ENCODE results near the gene SH3PXD2A.
"Not testable (repeated sequence)": the region's sequence is repeated elsewhere in the genome, so short reads cannot be mapped to it uniquely, and the experiment has no call there.

SH3PXD2A gene

GRCh38 chr10:103636492-103636891 is 218.9 kb downstream of the SH3PXD2A start:
- no peak for DNase-seq

GRCh38 chr10:103635580-103635979 is 219.8 kb downstream of the SH3PXD2A start:
- no peak for DNase-seq

- DNase-seq = no peak
Observed at GRCh38 chr10:103633846-103634245, 221.5 kb downstream of the SH3PXD2A start.

DNA sequence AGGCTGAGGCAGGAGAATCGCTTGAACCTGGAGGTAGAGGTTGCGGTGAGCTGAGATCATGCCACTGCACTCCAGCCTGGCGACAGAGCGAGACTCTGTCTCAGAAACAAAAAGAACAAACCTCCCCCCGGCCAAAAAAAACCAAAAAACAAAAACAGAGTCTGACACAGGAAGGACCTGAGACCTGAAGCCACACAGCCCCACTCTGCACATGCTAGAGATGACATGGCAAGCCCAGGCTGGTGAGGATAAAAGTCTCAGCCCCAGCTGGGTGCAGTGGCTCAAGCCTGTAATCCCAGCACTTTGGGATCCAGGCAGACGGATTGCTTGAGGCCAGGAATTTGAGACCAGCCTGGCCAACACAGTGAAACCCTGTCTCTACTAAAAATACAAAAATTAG is 222.5 kb downstream of the SH3PXD2A start:
- not testable (repeated sequence) for DNase-seq

DNA sequence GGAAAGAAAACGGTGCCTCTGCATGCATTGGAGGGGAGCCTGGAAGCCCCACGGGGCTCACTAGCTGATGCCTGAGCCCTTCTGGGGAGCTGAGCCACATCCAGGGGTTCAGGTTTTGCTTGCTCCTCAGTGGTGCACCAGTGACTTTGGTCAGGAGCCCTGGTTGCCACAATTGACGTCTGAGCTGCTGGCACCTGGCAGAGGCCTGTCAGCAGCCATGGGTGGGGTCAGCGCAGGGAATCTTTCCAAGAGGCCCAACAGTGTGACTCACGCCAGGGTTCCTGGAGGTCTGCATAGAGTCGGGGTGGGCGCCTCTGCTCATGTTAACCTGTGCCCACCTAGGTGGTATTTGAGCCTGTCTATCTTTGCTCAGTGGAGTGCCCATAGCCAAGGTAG is 223.1 kb downstream of the SH3PXD2A start:
- no peak for DNase-seq

- no peak for DNase-seq
Observed at GRCh38 chr10:103630156-103630555, 225.2 kb downstream of the SH3PXD2A start.

GRCh38 chr10:103629581-103629980 is 225.8 kb downstream of the SH3PXD2A start:
- DNase-seq = no peak

DNA sequence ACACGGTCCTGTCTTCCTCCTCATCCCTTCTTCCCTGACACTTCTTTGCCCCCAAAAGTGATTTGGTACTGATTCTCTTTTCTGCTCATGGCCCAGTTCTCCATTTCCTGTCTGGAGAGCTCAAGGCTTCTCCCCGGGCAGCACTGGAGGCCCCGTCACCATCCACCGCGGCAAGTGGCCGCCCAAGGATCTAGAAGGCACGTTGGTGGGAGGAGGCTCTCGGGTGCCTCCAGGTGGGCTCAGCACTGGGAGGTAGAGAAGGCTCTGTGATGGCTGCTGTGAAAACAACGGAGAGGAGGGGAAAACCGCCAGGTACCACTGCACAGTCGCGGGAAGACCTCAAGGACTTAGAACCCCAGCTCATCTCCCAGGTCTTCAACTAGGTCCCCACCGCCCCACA is 227.5 kb downstream of the SH3PXD2A start:
- no peak for DNase-seq

DNA sequence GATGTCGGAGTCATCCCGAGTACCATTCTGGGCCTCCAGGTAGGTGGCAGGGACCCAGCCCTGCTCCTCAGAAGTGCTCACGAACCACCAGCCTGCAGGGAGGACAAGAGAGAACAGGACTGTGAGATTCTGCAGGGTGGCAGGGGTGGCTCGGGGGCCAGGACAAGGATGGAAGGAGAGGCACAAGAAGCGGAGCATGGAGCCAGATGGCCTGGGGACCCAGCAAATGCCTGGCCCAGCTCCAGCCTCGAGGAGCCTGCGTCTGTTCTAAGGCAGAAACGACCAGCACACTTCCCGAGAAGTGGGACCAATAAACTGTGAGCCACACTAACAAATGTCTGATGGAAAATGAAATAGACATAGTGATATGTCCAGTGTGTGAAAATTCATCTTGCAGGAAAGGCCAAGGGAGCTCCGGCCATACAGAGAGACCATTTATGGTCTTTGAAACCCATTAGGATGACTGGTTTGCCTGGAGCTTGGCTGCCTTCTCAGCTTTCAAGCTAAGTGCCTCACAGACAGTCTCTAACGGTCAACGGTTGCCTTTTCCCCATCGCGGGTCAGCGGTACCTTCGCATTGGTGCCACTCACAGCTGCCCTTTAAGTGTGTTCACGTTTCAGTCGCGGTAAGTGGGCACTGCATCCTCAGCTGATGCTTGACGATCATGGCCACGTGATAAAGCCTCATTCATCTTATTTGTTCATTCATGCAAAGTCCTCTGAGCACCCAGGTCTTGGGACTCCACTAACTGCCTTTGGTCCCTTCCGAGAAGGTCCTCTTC is 228.1 kb downstream of the SH3PXD2A start:
- no peak for DNase-seq

DNA sequence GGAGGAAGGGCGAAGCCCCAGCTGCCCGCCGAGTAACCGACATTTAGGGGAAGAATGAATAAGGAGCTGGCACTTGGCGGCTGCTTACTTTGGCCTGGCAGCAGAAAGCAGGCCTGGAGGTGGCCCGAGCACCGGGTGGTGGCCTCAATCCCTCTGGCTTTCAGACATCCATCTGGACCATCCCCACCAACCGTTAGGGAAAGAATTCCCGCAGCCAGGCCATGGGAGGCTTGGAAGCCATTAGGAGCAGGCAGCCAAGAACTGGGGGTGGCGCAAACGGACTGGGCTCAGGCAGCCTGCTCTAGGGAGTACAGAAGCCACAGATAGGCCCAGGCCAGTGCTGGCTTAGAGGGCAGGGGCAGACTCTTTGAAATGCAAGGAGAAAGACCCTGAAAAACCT is 229.2 kb downstream of the SH3PXD2A start:
- DNase-seq = no peak

DNA sequence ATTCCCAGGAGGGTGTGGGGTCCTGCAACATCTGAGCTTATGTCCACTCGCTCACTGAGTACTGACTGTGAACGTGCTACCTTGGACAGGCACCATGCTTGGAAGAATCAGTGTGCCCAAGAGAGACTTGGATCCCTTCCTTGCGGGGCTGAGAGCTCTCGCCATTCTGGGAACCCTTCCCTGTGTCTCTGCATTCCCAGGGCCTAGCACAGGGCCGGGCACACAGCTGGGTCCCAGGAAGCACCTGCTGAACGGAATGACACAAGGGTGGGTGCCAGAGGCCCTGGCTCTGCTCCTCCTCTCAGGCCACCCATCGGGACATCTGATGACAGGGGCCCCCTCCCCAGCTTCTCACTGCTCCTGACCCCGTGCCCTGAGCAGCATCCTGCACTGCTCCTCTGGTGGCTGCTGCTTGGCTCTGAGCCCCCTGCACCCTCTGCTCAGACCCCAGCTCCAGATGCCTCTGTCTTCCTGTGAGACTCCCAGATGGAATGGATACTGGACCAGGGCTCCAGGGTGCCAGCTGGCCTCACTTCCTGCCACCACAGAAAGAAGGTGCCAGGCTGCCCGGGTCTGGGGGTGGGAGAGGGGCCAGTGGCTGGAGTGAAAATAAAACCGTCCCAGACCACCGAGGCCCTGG is 232.3 kb downstream of the SH3PXD2A start:
- DNase-seq = no peak

DNA sequence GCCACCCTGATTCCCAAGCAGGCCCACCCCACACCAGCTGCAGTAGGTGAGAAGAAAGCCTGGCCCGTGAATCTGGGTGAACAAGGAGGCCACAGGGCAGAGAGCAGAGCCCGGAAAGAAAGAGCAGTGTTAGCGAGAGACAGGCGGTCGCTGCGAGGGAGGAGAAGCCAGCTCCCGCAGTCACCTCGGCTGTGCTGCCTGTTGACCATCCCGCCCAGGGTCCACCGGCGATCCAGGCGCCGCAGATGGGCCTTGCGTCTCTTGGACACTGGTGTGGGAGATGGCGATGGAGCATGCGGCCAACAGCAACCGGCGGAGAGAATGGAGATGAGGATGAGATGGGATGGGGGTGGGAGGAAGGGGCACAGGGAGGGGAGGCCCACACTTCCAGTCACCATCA is 233.1 kb downstream of the SH3PXD2A start:
- DNase-seq = no peak

GRCh38 chr10:103621783-103622125 is 233.6 kb downstream of the SH3PXD2A start:
- DNase-seq = no peak

DNA sequence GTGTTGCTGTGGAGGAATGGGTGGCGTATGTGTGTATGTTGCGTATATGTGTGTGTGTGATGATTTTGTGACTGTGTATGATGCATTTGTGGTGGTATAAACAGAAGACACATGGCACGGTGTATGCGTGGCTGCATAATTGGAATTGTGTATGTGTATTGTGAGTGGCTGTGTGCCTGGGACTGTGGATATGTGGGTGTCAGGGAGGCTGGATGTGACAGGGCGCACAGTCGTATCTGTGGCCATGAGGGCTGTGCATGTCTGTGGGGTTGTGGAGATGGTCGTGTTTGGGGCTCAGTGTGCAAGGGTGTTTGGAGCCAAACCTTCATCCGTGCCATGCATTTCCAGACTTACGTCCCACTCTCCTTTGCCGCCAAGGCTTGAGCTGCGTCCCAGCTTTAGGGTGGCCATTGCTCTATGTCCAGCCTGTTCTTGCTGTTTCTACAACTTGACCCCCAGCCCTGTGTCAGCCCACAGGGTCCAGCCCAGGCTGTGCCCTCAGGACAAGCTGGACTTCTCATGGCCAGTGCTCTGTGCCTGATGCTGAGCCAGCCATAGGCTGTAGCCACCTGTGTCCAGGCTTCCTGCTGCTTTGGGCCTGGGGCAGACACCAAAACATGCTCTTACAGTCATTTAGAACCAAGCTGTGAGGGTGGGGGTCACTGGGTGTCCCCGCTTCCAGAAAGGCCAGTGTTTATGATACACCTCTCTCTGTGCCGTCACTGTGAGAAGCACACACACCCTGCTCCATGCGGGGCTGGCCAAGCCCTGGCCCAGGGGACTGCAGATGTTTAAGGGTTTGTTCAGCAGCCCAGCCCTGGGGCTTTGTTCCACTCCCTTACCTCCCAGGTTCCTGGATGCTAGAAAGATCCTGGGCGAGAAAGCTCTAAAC is 234.2 kb downstream of the SH3PXD2A start:
- no peak for DNase-seq

DNA sequence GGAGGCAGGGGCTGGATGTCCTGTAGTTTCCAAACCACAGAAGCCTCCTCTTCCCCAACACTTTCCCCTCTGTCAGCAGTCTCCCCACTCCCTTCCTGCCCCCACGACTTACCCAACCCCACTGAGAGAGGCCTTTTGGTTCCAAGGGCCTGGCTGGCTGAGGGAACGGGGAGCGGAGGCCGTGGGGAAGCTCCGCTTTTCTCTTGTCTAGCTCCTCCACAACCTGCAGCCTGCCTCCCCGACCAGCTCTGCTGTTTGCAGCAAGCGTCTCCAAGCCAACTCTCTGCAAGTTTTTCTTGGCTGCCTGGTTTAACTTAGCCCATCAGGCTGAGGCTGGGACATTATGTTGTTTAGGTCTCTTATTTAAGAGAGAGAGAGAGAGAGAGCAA is 235.0 kb downstream of the SH3PXD2A start:
- no peak for DNase-seq

DNA sequence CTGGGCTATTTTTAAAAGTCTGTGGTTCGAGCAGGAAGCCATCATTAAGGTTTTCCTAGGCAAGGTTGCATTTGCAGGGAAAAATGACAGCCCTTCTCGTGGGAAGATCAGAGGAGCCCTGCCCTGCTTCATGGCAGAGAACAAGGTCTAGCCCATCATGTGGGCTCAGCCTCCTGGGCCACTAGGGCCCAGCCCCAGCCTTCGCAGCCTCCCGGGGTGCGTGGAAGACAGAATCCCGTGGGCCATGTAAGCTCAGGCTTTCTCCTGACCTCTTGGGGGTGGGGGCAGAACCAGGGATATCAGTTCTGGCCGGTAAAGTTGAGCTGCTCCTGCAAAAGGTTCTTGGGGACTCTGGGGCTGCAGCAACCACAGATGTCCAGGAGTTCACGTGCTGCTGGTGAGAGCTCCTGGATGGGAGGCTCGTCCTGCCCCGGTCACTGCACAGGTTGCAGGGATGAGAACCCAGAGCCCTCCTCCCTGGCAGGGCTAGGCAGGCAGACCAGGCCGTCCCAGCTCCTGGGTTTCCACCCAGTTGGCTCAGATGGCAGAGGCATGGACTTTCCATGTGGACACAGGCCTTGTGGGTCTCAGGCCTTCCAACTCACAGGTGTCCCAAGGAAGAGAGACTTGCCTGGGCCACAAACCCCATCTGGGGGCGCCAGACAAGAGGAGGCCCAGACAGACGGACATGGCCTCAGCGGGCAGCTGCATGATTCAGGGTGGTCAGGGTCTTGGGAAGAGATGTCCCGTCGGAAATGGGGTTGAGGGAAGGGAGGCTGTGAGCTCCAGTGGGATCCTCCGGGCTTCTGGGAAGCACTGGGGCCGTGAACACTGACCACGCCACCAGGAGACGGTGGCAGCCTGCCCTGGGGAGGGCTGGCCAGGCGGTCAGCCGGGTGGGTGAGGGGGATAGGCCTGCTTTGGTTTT is 235.7 kb downstream of the SH3PXD2A start:
- DNase-seq = no peak

DNA sequence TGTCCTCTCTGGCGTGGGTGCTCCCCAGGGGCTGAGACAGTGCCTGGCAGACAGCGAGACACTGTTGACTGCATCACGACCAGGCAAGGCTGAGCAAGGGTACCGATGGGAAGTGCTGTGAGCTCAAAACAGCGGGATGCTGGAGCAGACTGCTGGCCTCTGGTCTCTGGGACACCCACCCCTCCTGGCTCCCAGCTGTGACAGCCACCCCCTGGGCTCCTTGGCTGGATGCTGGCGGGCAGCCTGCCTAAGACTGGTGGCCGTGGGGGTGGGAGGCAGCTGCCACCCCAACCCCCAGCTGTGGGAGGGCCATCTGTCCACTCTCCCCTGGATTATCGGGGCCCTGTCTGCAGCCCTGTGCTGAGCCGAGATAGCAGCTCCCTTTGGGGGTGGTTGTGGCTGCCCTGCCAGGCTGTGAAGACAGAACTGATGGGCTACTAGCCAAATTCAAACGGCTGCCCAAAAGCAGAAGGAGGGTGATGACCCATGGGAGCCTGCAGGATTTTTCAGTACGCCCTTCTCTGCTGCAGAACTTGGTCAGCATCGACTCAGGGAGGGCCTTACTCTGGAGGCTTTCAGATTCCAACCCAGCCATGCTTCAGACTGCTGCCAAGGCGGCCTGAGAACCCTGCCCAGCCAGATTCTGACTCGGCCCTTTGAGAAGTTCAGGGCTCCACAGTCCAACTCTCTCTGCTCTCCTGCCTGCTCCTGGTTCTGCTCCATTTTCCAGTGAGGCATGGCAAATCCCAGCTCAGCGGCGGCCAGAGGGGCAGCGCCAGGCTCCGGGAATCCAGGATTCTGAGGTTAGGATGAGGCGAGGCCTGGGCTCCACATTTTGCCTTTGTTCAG is 236.6 kb downstream of the SH3PXD2A start:
- no peak for DNase-seq

DNA sequence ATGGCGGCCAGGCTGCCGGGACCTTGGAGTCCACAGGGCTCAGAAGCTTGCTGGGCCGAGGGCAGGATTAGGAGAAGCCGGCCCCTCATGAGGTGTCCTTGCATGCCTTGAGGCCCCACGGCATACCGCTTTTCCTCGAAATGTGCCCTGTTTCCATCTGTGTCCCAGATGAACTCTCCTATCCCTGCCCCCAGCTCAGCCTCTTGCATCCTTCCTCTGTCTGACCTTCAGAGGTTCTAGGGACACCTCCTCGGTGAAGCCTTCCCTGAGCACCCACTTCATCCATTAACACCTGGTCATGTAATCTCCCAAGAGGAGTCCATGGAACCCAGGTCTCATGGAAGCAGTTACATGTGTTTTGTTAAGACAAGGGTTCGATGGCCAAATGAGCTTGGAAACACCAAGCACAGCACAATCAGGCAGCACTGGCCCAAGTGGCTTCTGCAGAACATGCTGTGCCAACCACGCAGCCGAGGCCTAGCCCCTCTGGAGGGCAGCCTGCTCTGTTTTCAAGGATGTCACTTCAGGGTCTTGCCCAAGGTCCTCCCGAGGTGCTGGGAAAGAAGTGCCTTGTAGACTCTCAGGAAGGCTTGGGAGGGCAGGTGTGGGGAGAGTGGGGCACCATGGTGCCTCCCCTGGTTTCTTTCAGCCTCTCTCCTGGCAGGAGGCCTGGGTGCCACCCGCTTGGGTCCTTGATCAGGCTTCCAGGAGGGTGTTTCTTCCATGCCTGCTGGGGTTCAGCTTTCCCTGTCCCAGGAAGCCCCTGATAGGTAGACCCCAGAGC is 237.6 kb downstream of the SH3PXD2A start:
- no peak for DNase-seq

DNA sequence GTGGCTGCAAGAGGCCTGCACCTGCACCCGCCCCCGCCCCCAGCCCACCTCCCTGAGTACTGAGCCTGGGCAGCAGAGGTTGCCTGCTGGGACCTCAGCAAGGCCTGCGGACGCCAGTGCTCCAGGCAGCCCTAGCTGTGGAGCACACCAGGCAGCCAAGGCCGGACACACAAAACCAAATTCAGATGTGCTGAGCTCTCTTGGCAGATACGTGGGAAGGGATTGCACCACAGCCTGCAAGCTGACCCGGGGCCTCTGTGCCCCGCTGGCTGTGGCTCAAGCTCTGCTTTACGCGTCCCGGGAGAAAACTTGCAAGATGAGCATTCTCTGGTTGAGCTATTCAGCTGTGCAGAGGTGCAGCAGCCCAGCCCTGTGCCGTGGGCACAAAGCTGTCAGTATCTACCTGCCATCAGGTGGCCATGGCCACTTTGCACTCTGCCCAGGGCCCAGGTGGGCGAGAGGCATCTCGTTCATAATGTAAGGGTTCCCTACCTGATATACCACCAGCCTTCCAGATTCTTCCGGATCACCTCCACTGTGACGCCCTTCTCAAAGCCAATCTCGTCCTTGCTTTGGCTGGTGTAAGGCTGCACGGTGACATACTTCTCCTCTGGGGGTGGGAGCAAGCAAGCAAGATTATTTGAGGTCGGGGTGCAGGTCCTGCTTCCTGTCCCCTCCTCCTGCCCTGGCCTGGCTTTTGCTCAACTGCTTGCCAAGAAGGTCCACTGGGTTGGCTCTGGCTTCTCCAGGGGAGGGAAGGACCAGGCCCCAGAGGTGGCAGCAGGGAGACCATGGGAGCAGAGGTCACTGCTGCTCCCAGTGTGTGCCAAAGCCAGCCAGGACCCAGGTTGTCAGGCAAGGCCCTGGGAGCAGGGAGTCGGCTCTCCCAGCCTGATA is 238.4 kb downstream of the SH3PXD2A start:
- no peak for DNase-seq
